Type B pancreatic cell (in vitro differentiated cells): ENCODE results near the gene ZC2HC1C. TPM values are rescaled to one million over a fixed set of nuclear protein-coding genes. Genes with fewer than 3 reads are reported as not detected.

Experiments used
- DNase-seq: peaks from one replicate; pipeline ENCODE4 v3.0.0; 2021; ENCODE audit warnings: mixed read lengths; ENCODE audit not compliant: unreplicated experiment; ENCODE audit errors: extremely low spot score
- H3K27ac Mint-ChIP-seq: 2 replicates; pipeline ENCODE4 v1.8.0; 2021; ENCODE audit warnings: mild to moderate bottlenecking, mixed read lengths
- H3K27me3 Mint-ChIP-seq: 2 replicates; pipeline ENCODE4 v1.8.0; 2021; ENCODE audit warnings: mixed read lengths
- H3K36me3 Mint-ChIP-seq: 2 replicates; pipeline ENCODE4 v1.8.0; 2021; ENCODE audit warnings: mixed read lengths
- H3K4me1 Mint-ChIP-seq: one replicate; pipeline ENCODE4 v1.8.0; 2021; ENCODE audit warnings: mixed read lengths; ENCODE audit not compliant: unreplicated experiment
- H3K4me3 Mint-ChIP-seq: 2 replicates; pipeline ENCODE4 v1.8.0; 2021; ENCODE audit warnings: mild to moderate bottlenecking, mixed read lengths
- H3K9me3 Mint-ChIP-seq: 2 replicates; pipeline ENCODE4 v1.8.0; 2021; ENCODE audit warnings: mixed read lengths
- CTCF ChIP-seq: fragments of 200-600 bp; sonication (generic); conservative IDR thresholded peaks from 2 replicates; pipeline ENCODE4 v1.5.0; 2021; ENCODE audit warnings: antibody characterized with exemption, mild to moderate bottlenecking
- total RNA-seq: library from RNA; stranded (reverse); gene quantifications from 2 replicates; pipeline ENCODE4 v1.2.1, GENCODE V29; 2021; ENCODE audit warnings: low replicate concordance

ZC2HC1C gene
- total RNA-seq, 1 donor from 2014 or later = 3.7 TPM

DNA sequence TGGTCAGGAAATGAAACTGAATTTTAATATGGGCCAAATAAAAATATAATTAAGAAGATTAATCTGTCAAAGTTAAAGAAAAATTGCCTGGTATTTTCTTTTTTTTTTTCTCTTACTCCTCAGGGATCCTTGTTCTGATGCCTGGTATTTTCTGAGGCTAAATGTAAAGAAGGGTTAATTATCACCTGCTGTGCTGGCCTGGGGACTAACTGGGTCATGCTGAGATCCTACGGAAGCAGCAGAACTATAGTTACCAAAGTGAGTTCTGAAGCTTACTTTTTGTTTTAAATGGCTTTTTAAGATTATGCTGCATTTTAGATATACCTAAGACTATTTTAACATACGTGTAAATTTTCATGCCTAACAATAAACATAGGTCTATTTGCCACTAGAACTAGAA, 23.3 kb downstream of the ZC2HC1C start:
- Mint-ChIP-seq H3K4me1 (no peaks in the 10 kb centered on the region), H3K4me3 (no peak overlapping the region), H3K36me3 (peaks cover 23% of the 10 kb centered on the region), H3K9me3 (no peaks in the 10 kb centered on the region), H3K27ac (no peak overlapping the region), H3K27me3 (no peaks in the 10 kb centered on the region)
- no peak for DNase-seq
- no peak for TF ChIP-seq CTCF

- no peaks in the 10 kb centered on the region for H3K4me1 Mint-ChIP-seq
- no peaks in the 10 kb centered on the region for H3K27me3 Mint-ChIP-seq
- H3K36me3 Mint-ChIP-seq = peaks cover 34% of the 10 kb centered on the region
These were observed 25.5 kb downstream of the ZC2HC1C start for GRCh38 chr14:75094896-75095295.

GRCh38 chr14:75095690-75096089, 26.2 kb downstream of the ZC2HC1C start:
- Mint-ChIP-seq H3K27ac (no peak overlapping the region), H3K4me1 (no peaks in the 10 kb centered on the region), H3K36me3 (peaks cover 38% of the 10 kb centered on the region), H3K4me3 (no peak overlapping the region), H3K27me3 (no peaks in the 10 kb centered on the region), H3K9me3 (no peaks in the 10 kb centered on the region)
- TF ChIP-seq CTCF = no peak
- no peak for DNase-seq

More at GRCh38 chr14:75094896-75095295, 25.5 kb downstream of the ZC2HC1C start:
- Mint-ChIP-seq H3K9me3 (no peaks in the 10 kb centered on the region), H3K27ac (no peak overlapping the region), H3K4me3 (no peak overlapping the region)
- DNase-seq = no peak
- no peak for TF ChIP-seq CTCF

DNA sequence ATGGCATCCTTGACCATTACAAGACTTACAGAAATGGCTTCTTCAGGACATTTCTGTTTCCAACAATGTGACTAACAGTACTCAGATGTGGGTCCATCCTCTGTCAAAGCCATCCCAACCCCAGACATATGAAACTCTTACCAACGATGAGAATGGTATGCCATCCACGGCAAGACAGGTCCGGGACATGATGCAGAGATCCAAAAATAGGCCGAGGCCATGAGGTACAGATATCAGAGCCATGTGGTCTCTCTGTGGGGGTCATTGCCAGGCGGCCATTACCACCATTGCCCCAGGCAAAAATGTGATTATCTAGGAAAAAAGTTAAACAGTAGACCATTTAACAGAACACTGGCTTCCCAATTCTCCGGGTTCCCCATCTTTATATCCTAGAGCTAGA, 27.5 kb downstream of the ZC2HC1C start:
- no peaks in the 10 kb centered on the region for H3K27me3 Mint-ChIP-seq
- no peaks in the 10 kb centered on the region for H3K9me3 Mint-ChIP-seq
- no peaks in the 10 kb centered on the region for H3K4me1 Mint-ChIP-seq
- no peak for DNase-seq
- no peak for TF ChIP-seq CTCF
- no peak overlapping the region for H3K27ac Mint-ChIP-seq
- no peak overlapping the region for H3K4me3 Mint-ChIP-seq
- peaks cover 43% of the 10 kb centered on the region for H3K36me3 Mint-ChIP-seq

DNA sequence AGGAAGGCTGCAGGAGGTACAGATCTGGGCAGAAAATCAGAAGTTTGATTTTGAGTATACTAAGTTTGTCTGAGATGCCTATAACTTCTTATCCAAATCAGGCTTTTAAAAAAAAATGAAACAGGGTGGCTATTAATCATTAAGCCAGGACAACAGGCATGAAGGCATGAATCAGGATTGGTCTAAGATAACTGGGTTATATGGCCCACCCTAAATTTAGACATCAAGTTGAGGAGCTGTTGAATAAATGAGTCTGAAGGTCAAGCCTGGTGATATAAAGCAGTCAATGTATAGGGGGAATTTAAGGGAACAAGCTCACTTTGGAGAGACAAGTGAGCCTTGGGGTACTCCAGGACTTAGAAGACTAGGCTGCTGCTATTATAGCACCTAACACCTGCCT, 28.8 kb downstream of the ZC2HC1C start:
- no peaks in the 10 kb centered on the region for H3K9me3 Mint-ChIP-seq
- no peak for DNase-seq
- no peak overlapping the region for H3K27ac Mint-ChIP-seq
- peaks cover 43% of the 10 kb centered on the region for H3K36me3 Mint-ChIP-seq
- no peaks in the 10 kb centered on the region for H3K27me3 Mint-ChIP-seq
- no peak overlapping the region for H3K4me3 Mint-ChIP-seq
- no peak for TF ChIP-seq CTCF
- no peaks in the 10 kb centered on the region for H3K4me1 Mint-ChIP-seq

DNA sequence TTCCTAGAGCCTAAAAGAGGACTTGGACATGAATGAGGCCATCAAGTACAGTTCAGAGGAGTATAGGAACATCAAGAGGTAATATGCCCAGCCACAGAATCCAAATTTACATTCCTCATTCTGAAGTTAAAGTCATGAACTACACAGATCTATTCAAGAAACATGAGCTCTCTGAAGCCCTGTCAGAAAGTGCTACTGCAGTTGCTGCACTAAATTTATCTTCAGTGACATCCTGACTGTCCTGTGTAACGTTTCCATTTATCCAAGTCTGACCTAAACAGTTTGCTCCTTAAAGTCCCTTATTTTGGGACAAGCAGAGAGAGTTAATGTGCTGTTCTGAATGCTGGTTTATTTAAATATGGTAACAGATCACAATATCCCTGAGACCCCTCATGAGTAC, 29.2 kb downstream of the ZC2HC1C start:
- H3K9me3 Mint-ChIP-seq = no peaks in the 10 kb centered on the region
- H3K27me3 Mint-ChIP-seq = no peaks in the 10 kb centered on the region
- no peaks in the 10 kb centered on the region for H3K4me1 Mint-ChIP-seq
- TF ChIP-seq CTCF = no peak
- H3K4me3 Mint-ChIP-seq = no peak overlapping the region
- H3K36me3 Mint-ChIP-seq = peaks cover 47% of the 10 kb centered on the region
- no peak overlapping the region for H3K27ac Mint-ChIP-seq
- no peak for DNase-seq
